DOHH2 (cell line): ENCODE data around the gene OR11H6.

Source experiments
- H3F3A ChIP-seq: fragments of 200-600 bp; sonication (generic), shearing (Covaris generic); 2 replicates; pipeline ENCODE4 v1.6.0; 2016; ENCODE audit warnings: antibody characterized with exemption, mild to moderate bottlenecking; ENCODE audit not compliant: control insufficient read depth, insufficient read depth
- H3K27ac ChIP-seq: fragments of 200-600 bp; sonication (generic); 2 replicates; pipeline ENCODE4 v1.5.1; 2014; ENCODE audit warnings: low read depth, mild to moderate bottlenecking, low read length, moderate library complexity
- H3K27me3 ChIP-seq: fragments of 200-600 bp; sonication (generic); 2 replicates; pipeline ENCODE4 v1.6.1; 2014; ENCODE audit warnings: mild to moderate bottlenecking, low read length, mixed read lengths; ENCODE audit not compliant: control insufficient read depth
- H3K36me3 ChIP-seq: fragments of 200-600 bp; sonication (generic); 2 replicates; pipeline ENCODE4 v1.6.1; 2014; ENCODE audit warnings: mild to moderate bottlenecking, low read length, moderate library complexity, mixed read lengths; ENCODE audit not compliant: control insufficient read depth
- H3K4me1 ChIP-seq: fragments of 200-600 bp; sonication (generic); 2 replicates; pipeline ENCODE4 v1.6.1; 2014; ENCODE audit warnings: mild to moderate bottlenecking, low read length, mixed read lengths; ENCODE audit not compliant: control insufficient read depth
- H3K4me2 ChIP-seq: fragments of 200-600 bp; sonication (generic); 2 replicates; pipeline ENCODE4 v1.6.0; 2014; ENCODE audit warnings: mild to moderate bottlenecking, low read length, moderate library complexity
- H3K4me3 ChIP-seq: fragments of 200-600 bp; sonication (generic); 2 replicates; pipeline ENCODE4 v1.5.1; 2014; ENCODE audit warnings: mild to moderate bottlenecking, low read length, mixed read lengths
- H3K79me2 ChIP-seq: fragments of 200-600 bp; sonication (generic); 2 replicates; pipeline ENCODE4 v1.6.1; 2014; ENCODE audit warnings: mild to moderate bottlenecking, low read length, mixed read lengths; ENCODE audit not compliant: control insufficient read depth
- H3K9me2 ChIP-seq: fragments of 200-600 bp; sonication (generic); replicated peaks from 2 replicates; pipeline ENCODE4 v1.6.1; 2014; ENCODE audit warnings: mild to moderate bottlenecking, low read length, mixed read lengths; ENCODE audit not compliant: control insufficient read depth
- H3K9me3 ChIP-seq: fragments of 200-600 bp; sonication (generic); 2 replicates; pipeline ENCODE4 v1.6.1; 2014; ENCODE audit warnings: antibody characterized with exemption, low read length, mixed read lengths; ENCODE audit not compliant: control insufficient read depth, insufficient read depth
- H4K20me1 ChIP-seq: fragments of 200-600 bp; sonication (generic); 2 replicates; pipeline ENCODE4 v1.6.0; 2014; ENCODE audit warnings: low read depth, mild to moderate bottlenecking, antibody characterized with exemption, low read length, moderate library complexity; ENCODE audit not compliant: control insufficient read depth, insufficient read depth
- EZH2phosphoT487 ChIP-seq: fragments of 200-600 bp; sonication (generic); IDR thresholded peaks from 2 replicates; pipeline ENCODE4 v1.6.1; 2017; ENCODE audit warnings: borderline replicate concordance, mild to moderate bottlenecking, antibody characterized with exemption, low read length, moderate library complexity, mixed read lengths
- TF ChIP-seq, protein P1 (sequence below): fragments of 200-600 bp; sonication (generic); IDR thresholded peaks from one replicate; pipeline ENCODE4 v1.5.1; 2014; ENCODE audit warnings: antibody characterized with exemption, mild to moderate bottlenecking, low read depth, low read length; ENCODE audit not compliant: poor library complexity, severe bottlenecking

The OR11H6 gene

DNA sequence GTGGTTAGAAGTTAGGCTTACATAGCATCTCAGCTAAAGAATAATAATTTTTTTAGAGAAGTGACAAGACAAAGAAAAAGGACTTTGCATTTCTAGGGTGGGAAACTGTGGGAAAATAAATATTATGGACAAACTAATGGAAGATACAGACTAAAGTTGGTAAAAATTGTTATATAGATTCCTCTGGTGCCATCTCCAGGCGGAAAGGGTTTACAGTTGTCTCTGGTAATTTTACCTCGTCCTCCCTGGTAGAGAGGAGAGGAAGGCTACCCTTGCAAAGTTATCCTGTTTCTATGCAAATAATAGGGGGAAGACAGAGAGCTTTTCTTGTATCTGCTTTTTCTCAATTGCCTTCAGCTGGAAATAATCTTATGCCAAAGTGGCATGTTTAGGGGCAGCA lies 27.6 kb upstream of the OR11H6 start:
- H4K20me1 ChIP-seq: no peaks in the 10 kb centered on the region
- no peaks in the 10 kb centered on the region for H3K36me3 ChIP-seq
- no peaks in the 10 kb centered on the region for H3K4me1 ChIP-seq
- no peak overlapping the region for H3K4me2 ChIP-seq
- H3K27ac ChIP-seq: no peak overlapping the region
- no peak overlapping the region for H3K4me3 ChIP-seq
- no peak for TF ChIP-seq EZH2phosphoT487
- TF ChIP-seq, protein P1, sequence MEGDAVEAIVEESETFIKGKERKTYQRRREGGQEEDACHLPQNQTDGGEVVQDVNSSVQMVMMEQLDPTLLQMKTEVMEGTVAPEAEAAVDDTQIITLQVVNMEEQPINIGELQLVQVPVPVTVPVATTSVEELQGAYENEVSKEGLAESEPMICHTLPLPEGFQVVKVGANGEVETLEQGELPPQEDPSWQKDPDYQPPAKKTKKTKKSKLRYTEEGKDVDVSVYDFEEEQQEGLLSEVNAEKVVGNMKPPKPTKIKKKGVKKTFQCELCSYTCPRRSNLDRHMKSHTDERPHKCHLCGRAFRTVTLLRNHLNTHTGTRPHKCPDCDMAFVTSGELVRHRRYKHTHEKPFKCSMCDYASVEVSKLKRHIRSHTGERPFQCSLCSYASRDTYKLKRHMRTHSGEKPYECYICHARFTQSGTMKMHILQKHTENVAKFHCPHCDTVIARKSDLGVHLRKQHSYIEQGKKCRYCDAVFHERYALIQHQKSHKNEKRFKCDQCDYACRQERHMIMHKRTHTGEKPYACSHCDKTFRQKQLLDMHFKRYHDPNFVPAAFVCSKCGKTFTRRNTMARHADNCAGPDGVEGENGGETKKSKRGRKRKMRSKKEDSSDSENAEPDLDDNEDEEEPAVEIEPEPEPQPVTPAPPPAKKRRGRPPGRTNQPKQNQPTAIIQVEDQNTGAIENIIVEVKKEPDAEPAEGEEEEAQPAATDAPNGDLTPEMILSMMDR: peak; percentile 18
- H3K79me2 ChIP-seq: no peaks in the 10 kb centered on the region
- H3F3A ChIP-seq: no peaks in the 10 kb centered on the region
- H3K9me2 ChIP-seq: no peaks in the 10 kb centered on the region
- no peaks in the 10 kb centered on the region for H3K27me3 ChIP-seq
- no peaks in the 10 kb centered on the region for H3K9me3 ChIP-seq

DNA sequence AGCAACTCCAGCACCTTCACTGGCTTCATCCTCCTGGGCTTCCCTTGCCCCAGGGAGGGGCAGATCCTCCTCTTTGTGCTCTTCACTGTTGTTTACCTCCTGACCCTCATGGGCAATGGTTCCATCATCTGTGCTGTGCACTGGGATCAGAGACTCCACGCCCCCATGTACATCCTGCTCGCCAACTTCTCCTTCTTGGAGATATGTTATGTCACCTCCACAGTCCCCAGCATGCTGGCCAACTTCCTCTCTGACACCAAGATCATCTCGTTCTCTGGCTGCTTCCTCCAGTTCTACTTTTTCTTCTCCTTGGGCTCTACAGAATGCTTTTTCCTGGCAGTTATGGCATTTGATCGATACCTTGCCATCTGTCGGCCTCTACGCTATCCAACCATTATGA lies 26.1 kb upstream of the OR11H6 start:
- H3K9me2 ChIP-seq: no peaks in the 10 kb centered on the region
- TF ChIP-seq EZH2phosphoT487: no peak
- TF ChIP-seq, protein P1: no peak
- H3F3A ChIP-seq: no peaks in the 10 kb centered on the region
- H3K9me3 ChIP-seq: no peaks in the 10 kb centered on the region
- H3K4me2 ChIP-seq: no peak overlapping the region
- no peak overlapping the region for H3K4me3 ChIP-seq
- no peaks in the 10 kb centered on the region for H3K79me2 ChIP-seq
- H3K27ac ChIP-seq: no peak overlapping the region
- H3K4me1 ChIP-seq: no peaks in the 10 kb centered on the region
- H4K20me1 ChIP-seq: no peaks in the 10 kb centered on the region
- no peaks in the 10 kb centered on the region for H3K36me3 ChIP-seq
- H3K27me3 ChIP-seq: no peaks in the 10 kb centered on the region

DNA sequence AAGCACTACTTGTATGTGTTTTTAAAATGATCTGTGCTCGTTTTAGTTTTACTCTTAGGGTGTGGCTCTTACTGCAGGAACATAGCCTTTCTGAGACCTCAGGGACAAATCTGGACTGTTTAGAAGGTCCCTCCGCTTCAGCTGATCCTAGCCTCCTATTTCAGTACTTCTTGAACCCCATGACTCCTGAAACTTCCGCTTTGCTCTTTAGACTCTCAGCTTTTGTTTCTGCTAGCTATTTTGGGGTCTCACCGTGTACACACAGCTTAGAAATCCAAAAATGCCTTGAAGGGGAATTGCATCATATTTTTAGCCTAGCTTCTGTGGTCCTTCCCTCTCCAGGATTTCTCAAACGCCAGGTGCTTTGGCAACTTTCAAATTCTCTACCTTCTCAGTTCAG lies 24.5 kb upstream of the OR11H6 start:
- TF ChIP-seq, protein P1: no peak
- no peak for TF ChIP-seq EZH2phosphoT487
- Histone ChIP-seq H3K27ac (no peak overlapping the region), H3F3A (no peaks in the 10 kb centered on the region), H3K36me3 (no peaks in the 10 kb centered on the region), H3K4me3 (no peak overlapping the region), H3K4me1 (no peaks in the 10 kb centered on the region), H3K9me2 (no peaks in the 10 kb centered on the region), H3K27me3 (no peaks in the 10 kb centered on the region), H3K79me2 (no peaks in the 10 kb centered on the region), H4K20me1 (no peaks in the 10 kb centered on the region), H3K4me2 (no peak overlapping the region), H3K9me3 (no peaks in the 10 kb centered on the region)

DNA sequence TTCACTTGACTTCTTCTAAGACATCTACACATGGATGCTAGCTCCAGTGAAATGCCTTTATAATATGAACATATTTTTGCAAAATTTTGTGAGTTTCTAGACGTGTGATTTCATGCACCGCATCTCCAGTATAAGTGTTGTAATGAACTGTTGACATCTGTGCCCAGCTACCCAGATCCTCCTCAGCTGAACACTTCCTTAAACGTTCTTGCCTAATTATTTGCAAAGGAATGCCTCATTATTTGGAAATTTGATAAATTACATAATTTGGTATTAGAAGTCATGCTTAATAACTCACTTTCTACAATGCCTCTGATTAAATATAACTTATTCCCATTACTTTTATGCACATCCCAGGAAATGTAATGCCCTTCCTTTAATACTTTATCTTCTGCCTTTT lies 18.8 kb upstream of the OR11H6 start:
- no peaks in the 10 kb centered on the region for H4K20me1 ChIP-seq
- no peaks in the 10 kb centered on the region for H3K4me1 ChIP-seq
- H3K27me3 ChIP-seq: no peaks in the 10 kb centered on the region
- H3K9me2 ChIP-seq: no peaks in the 10 kb centered on the region
- H3K9me3 ChIP-seq: no peaks in the 10 kb centered on the region
- no peak for TF ChIP-seq EZH2phosphoT487
- TF ChIP-seq, protein P1: no peak
- no peaks in the 10 kb centered on the region for H3K79me2 ChIP-seq
- no peak overlapping the region for H3K27ac ChIP-seq
- H3K36me3 ChIP-seq: no peaks in the 10 kb centered on the region
- H3K4me2 ChIP-seq: no peak overlapping the region
- no peaks in the 10 kb centered on the region for H3F3A ChIP-seq
- H3K4me3 ChIP-seq: no peak overlapping the region
